Middle frontal gyrus (tissue), 1 donor: ENCODE data around the gene RAB34.
A peak's percentile ranks its signal among the peaks of the same experiment; 100 is the strongest.

ENCODE experiments used
- DNase-seq: peaks from one replicate; pipeline ENCODE4 v3.0.0-alpha.2; 2015; ENCODE audit warnings: low spot score; ENCODE audit errors: extremely low spot score

RAB34 gene

DNA sequence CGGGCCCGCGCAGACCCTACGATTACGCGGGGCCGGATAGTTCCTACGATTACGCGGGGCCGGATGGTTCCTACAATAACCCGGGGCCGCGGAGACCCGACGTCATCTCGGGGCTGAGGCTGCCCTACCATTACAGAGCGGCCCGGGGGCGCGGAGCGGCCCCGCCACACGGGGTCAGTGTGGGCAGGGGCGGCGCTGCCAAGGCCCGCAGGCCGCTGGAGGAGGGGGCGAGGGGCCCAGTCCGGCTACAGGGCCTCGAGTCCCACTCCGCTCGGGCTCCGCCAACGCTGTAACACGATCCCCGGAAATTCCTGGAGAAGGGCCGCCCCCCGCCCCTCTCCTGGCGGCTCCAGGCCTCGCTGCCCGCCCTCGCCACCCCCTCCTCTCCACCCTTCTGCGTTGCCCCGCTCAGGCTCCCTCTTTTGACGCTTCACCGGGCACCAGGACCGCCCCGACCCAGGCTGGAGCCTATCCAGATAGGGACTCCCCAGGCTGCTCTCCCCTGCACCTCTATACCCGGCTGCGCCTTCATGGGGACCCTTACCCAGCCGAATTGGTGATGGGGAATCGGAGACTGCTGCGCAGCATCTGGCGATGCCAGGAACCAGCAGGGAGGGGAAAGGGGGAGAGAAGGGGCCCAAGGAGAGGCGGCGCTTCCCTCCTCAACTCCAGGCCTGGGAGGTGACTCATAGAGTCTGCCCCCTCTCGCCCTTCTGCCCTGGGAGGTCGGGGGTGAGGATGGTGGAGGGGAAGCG, at the start of gene RAB34:
Gene RAB34 (minus strand): TSS at position 291 of the 755 bp plus-strand sequence. CDS start 602 bp downstream, outside the sequence.
- no peak for DNase-seq

GRCh38 chr17:28765038-28765437, 47.4 kb upstream of the RAB34 start:
- no peak for DNase-seq

DNA sequence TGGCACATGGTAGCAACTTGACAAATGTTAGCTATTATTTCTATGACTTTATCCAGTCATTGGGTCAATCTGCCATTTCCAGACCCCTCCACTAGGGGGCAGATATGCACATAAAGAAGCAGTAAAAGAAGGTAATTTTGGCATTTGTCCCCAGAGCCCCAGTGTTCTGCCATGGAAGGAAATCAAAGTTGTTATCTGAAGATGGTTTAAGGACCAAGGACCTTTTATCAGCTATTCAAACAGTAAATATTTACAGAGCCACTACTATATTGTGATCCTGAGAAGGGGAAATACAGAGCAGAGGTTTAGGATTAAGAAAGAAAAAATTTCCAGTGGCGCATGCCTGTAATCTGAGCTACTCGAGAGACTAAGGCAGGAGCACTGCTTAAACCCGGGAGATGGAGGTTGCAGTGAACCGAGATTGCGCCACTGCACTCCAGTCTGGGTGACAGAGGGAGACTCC, 46.2 kb upstream of the RAB34 start:
- DNase-seq: no peak

DNA sequence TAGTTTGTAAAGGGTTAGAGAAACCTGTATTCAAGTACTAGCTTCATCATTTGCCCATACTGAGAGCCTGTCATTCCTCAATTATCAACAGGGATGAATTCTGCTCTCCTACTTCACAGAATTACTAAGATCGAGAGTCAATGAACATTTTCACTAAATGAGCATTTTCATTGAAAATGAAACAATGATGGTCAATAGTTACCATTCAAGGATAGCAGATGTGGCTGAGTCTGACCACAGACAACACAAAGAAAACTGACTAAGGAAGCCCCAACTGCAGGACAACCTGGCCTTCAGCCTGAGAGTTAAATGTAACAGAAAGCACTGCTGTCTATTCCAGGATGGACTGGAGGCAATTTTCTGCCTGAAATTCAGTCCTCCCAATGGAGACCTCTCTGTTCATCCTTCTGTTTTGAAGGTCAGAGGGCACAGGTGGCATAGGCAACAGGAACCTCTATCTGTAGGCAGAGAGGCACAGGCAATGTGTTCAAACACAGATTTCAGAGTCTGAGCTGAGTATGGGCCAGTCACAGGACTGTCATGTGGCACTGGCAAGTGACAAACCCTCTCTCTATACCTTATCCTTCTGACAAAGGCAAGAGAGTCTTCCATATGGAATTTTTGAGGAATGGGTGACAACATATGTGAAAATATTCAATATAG, 45.6 kb upstream of the RAB34 start:
- no peak for DNase-seq

DNA sequence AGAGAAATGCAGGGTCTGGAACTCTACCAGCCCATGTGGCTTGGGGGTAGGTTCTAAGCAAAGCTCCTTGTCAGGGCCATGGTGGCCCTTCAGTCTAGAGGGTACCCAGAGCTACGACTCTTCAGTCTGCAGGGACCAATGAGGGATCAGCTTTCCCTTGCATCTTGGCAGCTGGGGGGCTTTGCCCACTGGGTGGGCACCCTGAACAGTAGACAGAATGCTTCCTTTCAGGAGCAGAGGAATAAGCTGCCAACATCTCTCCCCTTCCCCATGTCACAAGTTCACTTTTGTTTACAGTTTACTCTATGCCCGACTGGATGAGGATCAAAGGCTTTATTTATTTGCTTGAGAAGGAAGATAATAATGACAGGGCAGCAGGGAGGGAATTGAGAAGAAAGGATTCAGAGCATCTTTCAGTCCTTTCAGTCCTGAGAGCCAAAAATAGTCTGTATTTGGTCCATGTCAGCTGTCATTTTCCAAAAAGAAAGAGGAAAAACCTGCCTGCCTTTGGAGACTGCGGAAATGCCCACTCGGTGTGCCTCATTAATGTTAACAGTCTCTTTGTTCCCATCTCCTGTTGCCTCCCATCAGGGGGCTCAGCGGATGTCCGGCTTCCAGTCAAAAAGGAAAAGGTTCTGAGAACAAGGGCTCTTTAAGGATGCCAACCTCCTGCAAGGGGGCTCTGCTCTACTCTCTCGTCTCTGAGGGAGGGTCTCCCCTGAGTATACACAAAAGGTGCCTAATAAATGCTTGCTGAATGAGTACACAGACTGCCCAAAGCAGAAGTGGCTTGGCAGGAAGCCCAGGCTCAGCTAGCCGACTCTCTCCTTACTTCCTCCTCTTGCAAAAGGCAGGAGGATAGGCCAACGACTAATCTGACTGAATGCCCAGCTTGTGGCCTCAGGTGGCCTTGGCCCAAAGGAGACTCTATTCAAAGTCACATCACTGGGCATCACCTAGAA, 43.2 kb upstream of the RAB34 start:
- DNase-seq: no peak

- no peak for DNase-seq
These were observed 41.7 kb upstream of the RAB34 start for GRCh38 chr17:28759256-28759865.

- DNase-seq: no peak
These were observed 40.9 kb upstream of the RAB34 start for GRCh38 chr17:28758411-28759121.

- no peak for DNase-seq
These were observed 38.6 kb upstream of the RAB34 start for GRCh38 chr17:28756049-28756804.

DNA sequence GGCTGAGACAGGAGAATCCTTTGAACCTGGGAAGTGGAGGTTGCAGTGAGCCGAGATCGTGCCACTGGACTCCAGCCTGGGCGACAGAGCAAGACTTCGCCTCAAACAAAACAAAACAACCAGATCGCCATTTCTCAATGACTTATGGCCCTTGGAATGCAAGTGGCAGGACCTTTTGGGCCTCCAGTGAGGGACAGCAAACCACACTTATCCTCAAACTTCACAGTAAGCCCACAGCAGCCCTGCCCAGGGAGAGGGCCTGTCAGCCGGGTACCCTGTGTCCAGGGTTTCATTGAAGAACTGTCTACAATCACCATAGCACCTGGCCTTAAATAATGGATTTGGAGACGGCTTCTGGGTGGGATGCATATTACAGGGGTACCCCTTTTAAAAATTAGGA, 37.8 kb upstream of the RAB34 start:
- no peak for DNase-seq

- no peak for DNase-seq
These were observed 34.1 kb upstream of the RAB34 start for GRCh38 chr17:28751600-28752366.

DNA sequence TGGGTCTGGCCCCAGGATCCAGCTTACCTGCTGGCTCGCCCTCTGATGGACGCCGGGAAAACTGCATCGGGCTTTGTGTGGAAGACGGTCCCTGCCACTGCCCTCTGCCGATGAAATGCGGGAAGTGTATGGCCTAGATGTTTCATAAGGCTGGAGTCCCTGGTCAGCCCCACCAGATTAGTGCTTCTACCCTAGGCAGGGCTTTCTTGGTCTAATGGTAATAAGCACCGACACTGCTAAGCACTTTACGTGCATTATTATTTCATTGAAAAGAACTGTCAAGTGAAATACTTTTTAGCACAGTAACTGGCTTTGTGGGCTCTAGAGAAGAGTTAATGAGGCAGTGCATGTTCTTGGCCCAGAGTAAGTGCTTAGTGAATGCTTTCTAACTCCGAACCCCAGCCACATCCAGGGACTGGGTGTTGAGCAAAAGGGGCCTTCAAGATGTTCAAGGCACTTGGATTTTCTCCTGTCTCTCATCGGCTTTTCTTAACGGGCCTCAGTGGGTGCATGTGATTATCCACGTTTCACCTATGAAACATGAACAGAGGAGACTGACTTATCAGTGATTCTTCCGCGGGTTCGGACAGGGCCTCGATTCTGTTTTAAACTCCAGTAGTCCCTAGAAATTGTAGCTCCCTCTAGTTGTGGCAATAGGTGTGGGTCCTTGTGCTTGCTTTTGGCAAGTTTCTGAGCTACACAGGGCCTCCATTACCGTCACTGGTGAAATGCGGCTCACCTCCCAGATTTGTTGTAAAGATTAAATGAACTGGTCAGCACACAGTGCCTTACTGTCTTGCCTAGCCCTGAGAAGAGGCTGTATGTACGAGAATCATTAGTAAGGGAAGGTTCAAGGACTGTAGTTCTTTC, 32.7 kb upstream of the RAB34 start:
- DNase-seq: peak; percentile 88

GRCh38 chr17:28749516-28750177, 32.0 kb upstream of the RAB34 start:
- no peak for DNase-seq

- no peak for DNase-seq
These were observed 31.3 kb upstream of the RAB34 start for GRCh38 chr17:28748852-28749515.

- DNase-seq: no peak
These were observed 30.4 kb upstream of the RAB34 start for GRCh38 chr17:28747801-28748750.

GRCh38 chr17:28747051-28747691, 29.5 kb upstream of the RAB34 start:
- DNase-seq: peak; percentile 42
